Smooth muscle cell (in vitro differentiated cells): ENCODE data around the gene MEX3A. TPM values are rescaled to one million over a fixed set of nuclear protein-coding genes. Genes with fewer than 3 reads are reported as not detected.

ENCODE experiments used
- DNase-seq: peaks from one replicate; lab custom pipeline; 2025; ENCODE audit not compliant: unreplicated experiment; lab: John Stamatoyannopoulos, UW
- H2AFZ ChIP-seq: fragments of 200-600 bp; sonication (generic); 2 replicates; pipeline ENCODE4 v1.6.0; 2016; ENCODE audit warnings: antibody characterized with exemption, low read depth, mild to moderate bottlenecking
- H3F3A ChIP-seq: fragments of 200-600 bp; sonication (generic); 2 replicates; pipeline ENCODE4 v1.6.0; 2017; ENCODE audit warnings: antibody characterized with exemption, low read depth
- H3K27ac ChIP-seq: fragments of 200-600 bp; sonication (generic); 2 replicates; pipeline ENCODE4 v1.5.1; 2016; ENCODE audit warnings: low read depth, mild to moderate bottlenecking
- H3K27me3 ChIP-seq: fragments of 200-600 bp; sonication (generic); 2 replicates; pipeline ENCODE4 v1.6.1; 2016; ENCODE audit warnings: low read depth, mild to moderate bottlenecking
- H3K36me3 ChIP-seq: fragments of 200-600 bp; sonication (generic); 2 replicates; pipeline ENCODE4 v1.5.1; 2016; ENCODE audit warnings: low read depth
- H3K4me1 ChIP-seq: fragments of 200-600 bp; sonication (generic); 2 replicates; pipeline ENCODE4 v1.5.1; 2016; ENCODE audit warnings: low read depth
- H3K4me2 ChIP-seq: fragments of 200-600 bp; sonication (generic); 2 replicates; pipeline ENCODE4 v1.6.0; 2016; ENCODE audit warnings: mild to moderate bottlenecking
- H3K4me3 ChIP-seq: fragments of 200-600 bp; sonication (generic); 2 replicates; pipeline ENCODE4 v1.5.1; 2016; ENCODE audit warnings: mild to moderate bottlenecking
- H3K79me2 ChIP-seq: fragments of 200-600 bp; sonication (generic); 2 replicates; pipeline ENCODE4 v1.6.0; 2016; ENCODE audit warnings: low read depth, mild to moderate bottlenecking
- H3K9ac ChIP-seq: fragments of 200-600 bp; sonication (generic); 2 replicates; pipeline ENCODE4 v1.6.0; 2016; ENCODE audit warnings: low read depth
- H3K9me3 ChIP-seq: fragments of 200-600 bp; sonication (generic); replicated peaks from 2 replicates; pipeline ENCODE4 v1.5.1; 2016; ENCODE audit warnings: low read depth
- H4K20me1 ChIP-seq: fragments of 200-600 bp; sonication (generic); 2 replicates; pipeline ENCODE4 v1.6.0; 2016; ENCODE audit warnings: low read depth
- CTCF ChIP-seq: fragments of 200-600 bp; sonication (generic); IDR thresholded peaks from 2 replicates; pipeline ENCODE4 v1.5.1; 2017; ENCODE audit warnings: borderline replicate concordance, mild to moderate bottlenecking, antibody characterized with exemption; ENCODE audit not compliant: insufficient read depth, poor library complexity, severe bottlenecking
- WGBS: methylation state at CpG from one replicate; pipeline ENCODE4 v1.1.7; 2016; ENCODE audit warnings: low lambda C conversion rate; 5-methylcytosine and 5-hydroxymethylcytosine counted together
- polyA plus RNA-seq: library from polyadenylated mRNA; unstranded; fragments of >200 nt; fragmentation: Nextera tagmentation; extraction: Ambion mirVana; gene quantifications from 2 replicates; pipeline ENCODE4 v1.2.1, GENCODE V29; 2016
- total RNA-seq: library from RNA; depleted of rRNA; stranded (reverse); fragments of >200 nt; gene quantifications from 2 replicates; pipeline ENCODE4 v1.2.3, GENCODE V29; 2014

Gene MEX3A, protein sequence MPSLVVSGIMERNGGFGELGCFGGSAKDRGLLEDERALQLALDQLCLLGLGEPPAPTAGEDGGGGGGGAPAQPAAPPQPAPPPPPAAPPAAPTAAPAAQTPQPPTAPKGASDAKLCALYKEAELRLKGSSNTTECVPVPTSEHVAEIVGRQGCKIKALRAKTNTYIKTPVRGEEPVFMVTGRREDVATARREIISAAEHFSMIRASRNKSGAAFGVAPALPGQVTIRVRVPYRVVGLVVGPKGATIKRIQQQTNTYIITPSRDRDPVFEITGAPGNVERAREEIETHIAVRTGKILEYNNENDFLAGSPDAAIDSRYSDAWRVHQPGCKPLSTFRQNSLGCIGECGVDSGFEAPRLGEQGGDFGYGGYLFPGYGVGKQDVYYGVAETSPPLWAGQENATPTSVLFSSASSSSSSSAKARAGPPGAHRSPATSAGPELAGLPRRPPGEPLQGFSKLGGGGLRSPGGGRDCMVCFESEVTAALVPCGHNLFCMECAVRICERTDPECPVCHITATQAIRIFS
- 13.5 and 13.8 TPM in 2 replicates for total RNA-seq
- 10.5 and 11.0 TPM in 2 replicates for polyA plus RNA-seq

- Histone ChIP-seq H3K9ac (peak within 1 kb of the TSS; percentile 78), H3K27me3 (no peaks in the 10 kb centered on the region), H3K9me3 (no peaks in the 10 kb centered on the region), H4K20me1 (peaks cover 68% of the 10 kb centered on the region), H3K79me2 (peaks cover 80% of the 10 kb centered on the region), H3K27ac (peak within 1 kb of the TSS; percentile 56), H3K4me2 (peak within 1 kb of the TSS; percentile 100), H3K36me3 (no peaks in the 10 kb centered on the region), H3K4me1 (peaks cover 54% of the 10 kb centered on the region), H3F3A (peaks cover 9% of the 10 kb centered on the region), H2AFZ (peak within 1 kb of the TSS; percentile 81), H3K4me3 (peak within 1 kb of the TSS; percentile 93)
- 0% methylated on average over 30 of the region's 62 CpGs for WGBS
- TF ChIP-seq CTCF = no peak
- DNase-seq = peak; percentile 76
Observed at GRCh38 chr1:156082309-156083091, at the start of gene MEX3A. Gene MEX3A (minus strand): TSS chr1:156082465. CDS start chr1:156081998, 467 bp downstream.

DNA sequence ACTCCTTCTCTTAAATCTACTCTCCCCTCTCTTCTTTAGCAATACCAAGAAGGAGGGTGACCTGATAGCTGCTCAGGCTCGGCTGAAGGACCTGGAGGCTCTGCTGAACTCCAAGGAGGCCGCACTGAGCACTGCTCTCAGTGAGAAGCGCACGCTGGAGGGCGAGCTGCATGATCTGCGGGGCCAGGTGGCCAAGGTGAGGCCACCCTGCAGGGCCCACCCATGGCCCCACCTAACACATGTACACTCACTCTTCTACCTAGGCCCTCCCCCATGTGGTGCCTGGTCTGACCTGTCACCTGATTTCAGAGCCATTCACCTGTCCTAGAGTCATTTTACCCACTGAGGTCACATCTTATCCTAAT lies 48.3 kb upstream of the MEX3A start:
- H3K27ac ChIP-seq = peak overlapping the region; percentile 100
- H3K4me3 ChIP-seq = no peak overlapping the region
- H3F3A ChIP-seq = peaks cover 29% of the 10 kb centered on the region
- peaks cover 89% of the 10 kb centered on the region for H4K20me1 ChIP-seq
- 78% methylated on average over 6 of the region's 6 CpGs for WGBS
- DNase-seq = no peak
- H3K36me3 ChIP-seq = peaks cover 10% of the 10 kb centered on the region
- no peaks in the 10 kb centered on the region for H3K9me3 ChIP-seq
- H3K4me2 ChIP-seq = no peak overlapping the region
- peaks cover 30% of the 10 kb centered on the region for H3K4me1 ChIP-seq
- H2AFZ ChIP-seq = no peak overlapping the region
- H3K79me2 ChIP-seq = peaks cover 62% of the 10 kb centered on the region
- TF ChIP-seq CTCF = no peak
- no peaks in the 10 kb centered on the region for H3K27me3 ChIP-seq
- no peak overlapping the region for H3K9ac ChIP-seq

- TF ChIP-seq CTCF = peak; percentile 87
- peaks cover 85% of the 10 kb centered on the region for H4K20me1 ChIP-seq
- H3K9me3 ChIP-seq = no peaks in the 10 kb centered on the region
- H3K27ac ChIP-seq = peak overlapping the region; percentile 100
- DNase-seq = peak; percentile 64
- 22% methylated on average over 7 of the region's 7 CpGs for WGBS
- peak overlapping the region; percentile 88 for H3K4me2 ChIP-seq
- peaks cover 28% of the 10 kb centered on the region for H3F3A ChIP-seq
- peaks cover 31% of the 10 kb centered on the region for H3K4me1 ChIP-seq
- peaks cover 4% of the 10 kb centered on the region for H3K36me3 ChIP-seq
- peak overlapping the region; percentile 91 for H3K9ac ChIP-seq
- peaks cover 63% of the 10 kb centered on the region for H3K79me2 ChIP-seq
- H2AFZ ChIP-seq = no peak overlapping the region
- H3K27me3 ChIP-seq = no peaks in the 10 kb centered on the region
- peak overlapping the region; percentile 25 for H3K4me3 ChIP-seq
Observed at GRCh38 chr1:156129687-156130577, 47.7 kb upstream of the MEX3A start.
